SH-SY5Y (cell line): ENCODE results near the gene PHLDA2.

Source experiments
- GATA2 ChIP-seq: IDR thresholded peaks from 2 replicates; pipeline ENCODE4 v1.6.1; 2011; ENCODE audit warnings: mild to moderate bottlenecking, low read depth, low read length
- GATA3 ChIP-seq: IDR thresholded peaks from 2 replicates; pipeline ENCODE4 v1.6.1; 2011; ENCODE audit warnings: low read depth, mild to moderate bottlenecking, low read length, moderate library complexity

DNA sequence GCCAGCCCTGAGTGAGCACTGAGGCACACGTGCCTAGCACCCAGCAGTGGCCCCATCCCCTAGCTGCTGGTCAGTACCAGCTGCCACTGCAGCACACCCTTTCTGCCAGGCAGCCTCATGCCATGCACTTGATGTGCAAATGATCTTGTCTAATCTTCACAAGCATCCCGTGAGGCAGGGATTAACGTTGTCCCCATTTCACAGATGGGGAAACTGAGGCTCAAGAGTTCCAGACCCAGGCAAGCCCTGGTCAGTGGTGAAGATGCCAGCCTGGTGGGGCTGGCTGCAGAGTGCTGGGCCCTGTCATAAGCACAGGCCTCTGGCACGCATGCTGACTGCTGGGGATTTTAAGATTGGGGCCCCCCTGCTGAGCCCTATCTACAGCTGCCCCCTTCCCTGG, 35.3 kb downstream of the PHLDA2 start:
- TF ChIP-seq GATA2 (no peak), GATA3 (no peak)
